Measurements from ENCODE around the gene PTGDR.
A peak's percentile ranks its signal among the peaks of the same experiment; 100 is the strongest.

Gene PTGDR

DNA sequence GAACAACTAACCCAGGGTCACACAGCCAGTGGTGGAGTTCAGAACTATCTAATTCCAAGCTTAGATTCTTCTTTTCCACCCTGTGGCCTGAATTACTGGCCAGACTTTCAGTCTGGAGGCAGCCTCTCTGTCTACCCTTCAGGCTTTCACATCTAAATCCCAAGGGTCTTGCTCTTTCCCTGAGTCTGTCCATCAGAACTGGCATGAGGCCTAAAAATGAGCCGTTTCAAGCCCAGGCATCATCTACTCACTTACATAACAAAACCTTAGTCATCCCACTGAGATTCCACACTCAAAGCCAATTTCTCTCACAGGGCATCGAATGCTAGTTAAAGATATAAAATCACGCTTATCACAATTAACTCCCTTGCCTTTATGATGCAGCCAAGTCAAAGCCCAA is 1.3 kb upstream of the PTGDR start:
- DNase-seq = no peak

DNA sequence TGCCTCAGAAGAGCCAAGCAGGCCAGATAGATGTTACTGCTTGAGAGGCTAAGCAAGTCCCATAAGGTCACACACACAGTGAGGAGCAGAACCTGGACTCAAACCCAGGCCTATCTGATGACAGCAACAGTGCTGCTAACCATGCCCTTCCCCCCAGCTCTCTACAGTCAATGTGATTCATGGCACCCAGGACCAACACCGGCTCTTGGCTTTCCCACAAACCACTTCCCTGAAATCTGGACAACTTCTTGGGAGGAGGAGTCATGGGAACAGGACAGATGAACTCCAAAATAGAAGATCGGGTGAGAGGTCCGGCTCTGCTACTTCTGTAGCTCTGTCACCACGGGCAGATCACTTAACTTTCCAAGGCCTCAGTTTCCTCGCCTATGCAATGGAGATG is 716 bp upstream of the PTGDR start:
- no peak for DNase-seq

- DNase-seq = peak; percentile 21
Measured at GRCh38 chr14:52268279-52269061, 972 bp downstream of the PTGDR start.

DNA sequence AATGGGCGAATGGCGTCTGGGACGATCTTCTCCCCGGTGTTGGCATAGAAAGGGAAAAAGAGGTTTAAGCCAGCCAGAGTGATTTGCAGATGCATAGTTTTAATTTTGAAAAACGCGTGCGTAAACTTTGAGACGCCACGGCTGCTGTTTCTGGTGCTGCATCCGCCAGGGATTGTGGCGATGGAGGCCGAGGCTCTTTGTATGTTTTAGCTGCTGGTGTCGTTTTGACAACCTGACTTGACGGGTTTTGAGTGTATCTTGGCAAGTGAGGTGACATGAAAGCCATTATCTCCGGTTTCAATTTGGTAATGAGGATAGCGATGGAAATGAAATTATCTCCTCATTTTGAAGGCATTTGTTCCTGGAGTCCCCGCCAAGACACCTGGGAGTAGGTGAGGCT is 1.6 kb downstream of the PTGDR start:
- no peak for DNase-seq

DNA sequence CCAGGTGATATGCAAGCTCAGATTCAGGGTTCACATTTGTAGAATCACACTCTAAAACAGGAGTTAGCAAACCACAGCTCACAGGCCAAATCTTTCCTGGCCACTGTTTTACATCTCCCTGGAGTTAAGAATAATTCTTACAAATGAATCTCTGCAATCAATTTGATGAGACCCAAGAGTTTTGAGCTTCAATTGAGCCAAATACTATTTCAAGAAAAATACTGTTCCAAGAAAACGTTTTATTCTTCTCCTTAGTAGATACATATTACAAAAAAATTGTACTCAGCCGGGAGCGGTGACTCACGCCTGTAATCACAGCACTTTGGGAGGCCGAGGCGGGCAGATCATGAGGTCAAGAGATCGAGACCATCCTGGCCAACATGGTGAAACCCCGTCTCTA is 2.5 kb downstream of the PTGDR start:
- DNase-seq = no peak

DNA sequence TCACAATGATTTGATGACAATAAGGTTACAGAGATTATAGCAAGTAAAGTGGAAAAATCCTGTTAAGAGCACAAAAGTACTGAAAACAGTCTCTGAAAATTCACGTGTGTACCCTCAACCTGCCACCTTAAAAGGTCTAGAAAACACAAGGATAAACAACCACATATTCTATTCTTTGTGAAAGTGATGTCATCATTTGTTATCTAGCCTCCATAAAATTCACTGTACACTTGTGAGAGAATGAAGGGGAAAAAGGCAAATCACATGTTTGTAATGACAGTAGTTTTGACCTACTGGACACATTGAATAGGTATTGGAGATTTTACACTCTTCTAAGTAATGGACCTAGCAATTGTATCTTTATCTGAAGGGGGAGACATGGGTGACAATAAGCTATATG is 4.0 kb downstream of the PTGDR start:
- no peak for DNase-seq

DNA sequence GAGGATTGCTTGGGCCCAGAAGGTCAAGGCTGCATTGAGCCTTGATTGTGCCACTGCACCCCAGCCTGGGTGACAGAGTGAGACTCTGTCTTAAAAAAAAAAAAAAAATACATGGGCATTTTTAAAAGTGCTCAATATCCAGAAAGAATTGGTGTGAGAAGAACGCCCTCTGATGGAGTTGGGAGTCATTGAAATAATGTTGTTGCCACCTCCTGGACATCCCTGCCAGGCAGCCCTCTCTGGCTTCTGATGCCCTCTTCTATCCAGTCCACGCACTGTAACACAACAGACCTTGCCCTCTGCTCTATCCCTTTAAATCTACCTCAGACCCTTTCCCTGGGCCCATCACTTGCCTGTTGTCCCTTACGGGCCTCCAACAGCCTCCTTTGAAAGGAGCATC is 4.9 kb downstream of the PTGDR start:
- DNase-seq = no peak

GRCh38 chr14:52275372-52275771 is 7.9 kb downstream of the PTGDR start:
- no peak for DNase-seq

DNA sequence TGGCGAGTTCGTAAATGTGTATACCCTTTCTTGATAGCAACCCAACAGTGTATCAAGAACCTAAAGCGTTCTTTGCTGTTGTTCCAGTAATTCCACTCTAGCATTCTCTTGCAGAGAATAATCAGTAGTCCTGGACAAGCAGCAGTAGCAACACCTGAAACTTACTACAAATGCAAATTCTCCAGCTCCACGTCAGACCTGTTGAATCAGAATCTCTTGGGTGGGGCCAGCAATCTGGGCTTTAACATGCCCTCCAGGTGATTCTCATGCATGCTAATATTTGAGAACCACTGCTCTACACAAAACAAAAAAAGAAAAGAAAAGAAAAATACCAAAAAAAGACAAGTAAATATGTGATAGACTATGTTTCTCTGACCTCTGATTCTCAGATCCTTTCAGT is 10.1 kb downstream of the PTGDR start:
- no peak for DNase-seq

DNA sequence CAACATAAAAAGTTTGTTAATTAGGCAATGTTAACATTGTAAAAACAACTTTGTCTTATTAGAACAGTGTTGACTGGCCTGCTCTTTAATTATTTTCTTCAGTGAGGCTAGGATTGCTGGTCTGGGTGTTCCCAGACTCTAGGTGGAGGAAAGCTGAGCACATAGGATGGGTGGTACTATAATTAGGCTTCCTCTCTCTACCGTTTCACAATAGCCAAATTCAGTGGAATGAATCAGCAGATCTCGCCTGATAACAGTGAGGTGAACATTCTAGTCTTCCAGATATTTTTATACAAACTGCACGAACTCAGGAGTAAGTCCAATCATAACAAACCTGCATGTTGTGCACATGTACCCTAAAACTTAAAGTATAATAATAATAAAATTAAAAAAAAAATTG is 11.9 kb downstream of the PTGDR start:
- no peak for DNase-seq

GRCh38 chr14:52283099-52283498 is 15.6 kb downstream of the PTGDR start:
- no peak for DNase-seq

DNA sequence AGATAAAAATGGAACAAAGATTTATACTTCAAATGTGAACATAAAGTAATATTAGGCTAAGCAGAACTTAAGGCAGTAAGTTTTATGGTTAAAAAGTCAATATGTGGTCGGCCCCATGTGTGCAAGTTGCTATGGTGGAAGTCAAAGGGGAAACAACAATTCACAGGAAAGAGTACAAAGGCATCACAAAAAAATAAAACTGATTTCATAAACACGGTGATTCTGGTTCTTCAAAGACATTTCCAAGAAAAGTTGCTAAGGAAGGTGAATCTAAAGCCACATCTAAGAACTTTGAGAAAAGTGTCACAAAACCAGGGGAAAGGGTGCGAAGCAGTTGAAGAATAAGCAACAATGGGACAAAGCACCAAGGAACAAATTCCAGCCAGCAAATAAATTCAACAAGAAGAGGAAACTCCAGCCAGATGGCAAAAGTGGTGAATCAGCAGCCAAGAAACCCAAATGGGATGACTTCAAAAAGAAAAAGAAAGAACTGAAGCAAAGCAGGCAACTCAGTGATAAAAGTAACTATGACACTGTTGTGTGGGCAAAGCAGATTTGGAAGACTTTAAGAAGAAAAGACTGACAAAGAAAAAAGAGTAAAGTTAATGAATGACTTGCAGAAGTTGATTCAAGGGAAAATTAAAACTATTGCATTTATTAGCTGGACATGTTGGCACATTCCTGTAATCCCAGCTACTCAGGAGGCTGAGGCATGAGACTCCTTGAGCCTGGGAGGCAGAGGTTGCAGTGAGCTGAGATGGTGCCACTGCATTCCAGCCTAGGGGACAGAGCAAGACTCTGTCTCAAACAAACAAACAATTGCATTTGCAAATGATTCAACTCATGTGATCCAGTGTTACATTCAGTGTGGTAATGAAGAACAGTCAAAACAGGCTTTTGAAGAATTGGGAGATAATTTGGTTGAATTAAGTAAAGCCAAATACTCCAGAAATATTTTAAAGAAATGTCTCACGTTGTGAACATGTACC is 19.5 kb downstream of the PTGDR start:
- DNase-seq = no peak

GRCh38 chr14:52296378-52296777 is 28.9 kb downstream of the PTGDR start:
- no peak for DNase-seq

- no peak for DNase-seq
Measured at GRCh38 chr14:52298795-52299194, 31.3 kb downstream of the PTGDR start.

DNA sequence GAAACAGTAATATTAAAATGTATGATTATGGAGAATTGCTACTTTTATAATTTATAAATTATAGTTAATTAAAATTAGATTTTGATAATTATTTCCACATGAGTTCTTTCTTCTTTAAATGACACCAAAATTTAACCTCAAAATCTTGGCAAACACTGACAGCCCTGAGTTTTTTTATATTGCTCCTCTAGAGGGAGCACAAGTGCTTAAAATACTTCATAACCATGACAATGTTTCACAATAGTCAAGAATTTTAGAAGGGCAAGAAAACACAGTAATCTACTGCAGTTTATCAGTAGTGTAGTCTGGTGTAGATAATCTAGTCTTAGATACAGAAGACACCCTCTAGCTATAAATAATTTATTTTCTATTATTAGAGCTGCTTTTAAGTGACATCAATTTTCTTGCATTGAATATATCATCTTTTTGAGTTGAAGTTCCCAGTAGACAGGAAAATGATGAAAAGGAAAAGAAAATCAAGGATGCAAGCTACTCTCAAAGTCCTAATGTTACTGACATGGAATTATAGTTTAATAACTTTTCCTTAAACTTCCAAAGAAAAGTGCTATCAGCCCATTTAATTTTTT is 32.3 kb downstream of the PTGDR start:
- no peak for DNase-seq

DNA sequence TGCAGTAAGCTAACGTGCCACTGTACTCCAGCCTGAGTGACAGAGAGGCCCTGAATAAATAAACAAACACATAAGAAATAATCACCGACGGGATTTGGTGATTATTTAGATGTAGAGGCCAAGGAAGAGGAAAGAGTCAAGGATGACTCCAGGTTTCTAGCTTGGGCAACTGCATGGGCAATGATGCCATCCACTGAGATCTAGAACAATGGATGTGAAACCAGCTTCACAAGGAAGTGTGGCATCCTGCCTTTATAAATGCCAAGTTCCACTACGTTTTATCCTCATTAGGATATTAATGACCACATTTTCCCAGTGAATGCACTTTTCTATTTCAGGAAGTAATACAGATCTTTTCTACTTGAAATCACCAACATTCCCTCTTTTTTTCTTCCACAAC is 35.7 kb downstream of the PTGDR start:
- DNase-seq = no peak

DNA sequence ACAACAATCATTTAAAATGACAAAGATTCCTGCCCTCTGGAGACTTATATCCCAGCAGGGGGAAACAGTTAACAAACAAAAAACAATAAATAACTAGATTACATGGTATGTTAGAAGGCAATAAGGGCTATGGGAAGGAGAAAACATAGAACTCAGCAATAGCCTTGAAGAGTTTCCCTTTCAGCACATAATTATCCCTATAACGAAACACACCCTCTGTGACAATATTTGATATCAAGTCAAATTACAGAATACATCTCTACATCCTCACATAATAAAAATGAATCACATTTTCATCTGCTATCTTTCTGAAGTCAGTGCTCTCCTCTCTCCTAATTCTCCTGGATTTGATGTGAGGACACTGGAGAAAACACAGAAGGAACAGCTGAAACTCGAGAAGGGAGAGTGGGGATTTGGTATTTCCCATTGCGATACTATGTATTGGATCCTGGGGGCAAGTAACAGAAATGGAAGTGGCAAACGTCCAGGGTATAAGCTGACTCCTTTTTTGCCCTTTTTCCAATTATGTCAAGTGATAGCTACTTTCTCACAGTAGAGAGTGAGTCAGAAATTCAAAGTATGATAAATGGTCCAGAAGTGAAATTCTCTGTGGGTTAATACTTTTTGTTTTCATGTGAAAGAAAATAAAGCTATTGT is 36.9 kb downstream of the PTGDR start:
- DNase-seq = no peak

- DNase-seq = no peak
Measured at GRCh38 chr14:52305014-52305413, 37.5 kb downstream of the PTGDR start.

- DNase-seq = no peak
Measured at GRCh38 chr14:52307376-52307775, 39.9 kb downstream of the PTGDR start.

DNA sequence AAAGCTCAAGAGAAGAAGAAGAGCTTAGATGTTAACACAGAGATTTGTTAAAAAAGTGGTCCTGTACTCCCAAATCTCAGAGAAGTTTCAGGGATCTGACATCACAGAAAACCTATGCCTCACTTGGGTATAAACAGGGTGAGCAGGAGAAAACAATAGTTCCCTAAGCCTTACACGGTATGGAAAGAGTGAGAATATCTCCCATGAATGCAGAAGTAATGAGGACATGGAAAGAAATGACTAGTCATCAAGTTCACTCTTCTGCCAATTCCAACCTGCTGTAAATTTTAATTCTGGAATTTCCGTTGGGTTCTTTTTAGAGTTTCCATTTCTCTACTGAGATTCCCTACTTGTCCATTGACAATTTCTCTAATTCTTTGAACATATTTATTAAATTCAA is 40.4 kb downstream of the PTGDR start:
- no peak for DNase-seq

GRCh38 chr14:52310541-52310940 is 43.0 kb downstream of the PTGDR start:
- no peak for DNase-seq

- no peak for DNase-seq
Measured at GRCh38 chr14:52312931-52313355, 45.4 kb downstream of the PTGDR start.

- no peak for DNase-seq
Measured at GRCh38 chr14:52313462-52313861, 46.0 kb downstream of the PTGDR start.

All from stimulated activated CD4-positive, alpha-beta T cell treated with anti-CD3 and anti-CD28 coated beads, Interleukin-4, amount 100 ng/mL, for 1 hour (primary cell).